Stimulated activated CD4-positive, alpha-beta T cell treated with anti-CD3 and anti-CD28 coated beads, Interleukin-2, amount 100 ng/mL, for 24 hours (primary cell): ENCODE data around the gene RAP1GDS1.
"Not testable (repeated sequence)": the region's sequence is repeated elsewhere in the genome, so short reads cannot be mapped to it uniquely, and the experiment has no call there.

ENCODE experiments used
- DNase-seq, 2 donors: peaks; one replicate each; pipeline ENCODE4 v3.0.0-alpha.2; 2020

Gene RAP1GDS1

GRCh38 chr4:98260579-98261404 lies at the start of gene RAP1GDS1:
RAP1GDS1 (plus strand) TSS chr4:98261384; CDS start chr4:98261566, 182 bp downstream.
- peak; percentile 95 to 96 for DNase-seq

DNA sequence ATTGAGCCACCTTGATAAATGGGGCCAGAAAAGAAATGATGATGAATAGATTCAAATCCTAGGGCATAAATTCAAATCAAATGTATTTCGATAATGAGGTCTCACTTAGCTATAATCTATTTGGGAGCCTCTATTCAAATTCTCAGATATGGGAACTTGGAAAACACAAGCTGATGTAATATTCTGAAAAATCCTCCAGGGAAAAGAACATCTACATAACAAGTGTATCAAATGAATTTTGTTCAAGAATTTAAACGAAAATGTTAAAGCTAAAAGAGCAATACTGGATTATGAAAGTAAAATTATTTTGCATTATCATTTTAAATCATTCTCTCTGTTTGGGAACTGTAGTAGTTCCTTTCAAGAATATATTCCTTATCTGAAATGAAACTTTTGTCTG lies 38.9 kb upstream of the RAP1GDS1 start:
- no peak for DNase-seq

DNA sequence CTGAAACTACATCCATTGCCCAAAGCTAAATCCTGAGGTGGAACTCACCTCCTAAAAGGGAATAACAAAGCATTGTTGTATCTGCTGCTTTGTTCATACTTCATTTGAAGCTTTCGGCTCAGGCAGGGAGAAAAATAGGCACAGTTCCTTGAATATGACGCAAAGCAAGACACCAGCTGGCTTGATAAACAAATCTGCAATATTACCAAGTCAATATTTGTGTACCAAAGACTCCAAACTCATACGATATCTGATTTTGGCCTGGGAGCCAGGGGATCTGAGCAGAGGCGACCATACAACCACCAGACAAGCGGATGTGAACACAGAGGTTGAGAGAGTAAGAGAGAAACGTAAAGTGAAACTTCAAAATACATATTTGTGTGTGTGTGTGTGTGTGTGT lies 34.8 kb upstream of the RAP1GDS1 start:
- DNase-seq: no peak

GRCh38 chr4:98230961-98231360 lies 30.2 kb upstream of the RAP1GDS1 start:
- no peak for DNase-seq

DNA sequence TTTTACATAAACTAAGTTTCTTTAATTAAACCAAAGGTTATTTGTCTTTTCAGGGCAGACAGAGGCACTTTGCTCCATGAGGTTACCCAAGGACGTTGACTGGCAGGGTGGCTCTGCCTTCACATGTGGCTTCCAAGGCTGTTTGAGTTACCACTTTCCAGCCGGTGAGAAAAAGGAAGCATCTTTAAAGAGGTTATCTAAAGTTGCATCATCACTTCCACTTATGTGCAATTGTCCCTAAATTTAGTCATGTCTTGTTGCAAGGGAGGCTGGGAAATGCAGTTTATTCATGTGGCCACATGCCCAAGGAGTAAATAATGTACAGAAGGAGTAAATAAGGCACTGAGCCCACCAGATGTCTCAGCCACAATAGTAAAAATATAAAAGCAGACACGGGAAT lies 29.0 kb upstream of the RAP1GDS1 start:
- DNase-seq: no peak

DNA sequence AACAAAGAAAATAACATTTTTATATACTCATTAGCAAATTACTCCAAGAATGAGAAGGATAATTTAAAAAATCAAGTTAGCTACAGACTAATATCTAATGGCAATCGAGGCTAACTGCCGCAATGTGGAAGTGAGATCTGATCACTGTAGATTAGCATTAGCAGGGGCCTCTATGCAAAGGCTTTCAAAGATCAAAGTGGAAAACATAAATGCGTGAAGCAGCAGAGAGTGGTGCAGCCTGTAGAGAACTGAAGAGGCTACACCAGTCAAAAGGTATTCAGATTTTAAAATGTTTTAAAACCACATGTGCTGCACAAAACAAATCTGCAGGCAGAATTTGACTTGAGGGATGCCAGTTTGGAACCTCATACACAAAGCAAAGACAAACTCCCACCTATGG lies 24.0 kb upstream of the RAP1GDS1 start:
- DNase-seq: no peak

DNA sequence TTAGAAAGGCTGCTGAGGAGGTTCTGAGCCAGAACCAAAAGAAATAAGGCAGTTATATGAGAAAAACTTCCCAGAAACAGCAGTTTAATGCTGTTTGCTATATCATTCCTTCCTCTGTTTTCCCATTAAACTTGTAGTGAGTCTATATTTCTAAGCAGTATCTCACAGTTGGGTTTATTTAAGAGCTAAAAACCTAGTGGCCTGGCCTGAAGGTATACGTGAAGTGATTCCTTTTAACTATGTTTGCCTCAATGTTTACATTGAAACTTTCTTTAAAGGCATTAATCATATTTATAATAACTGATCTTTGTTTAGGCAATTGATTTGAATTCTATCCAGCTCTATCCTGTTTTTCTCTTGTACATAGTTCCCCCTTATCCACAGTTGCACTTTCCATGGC lies 19.1 kb upstream of the RAP1GDS1 start:
- DNase-seq: no peak

DNA sequence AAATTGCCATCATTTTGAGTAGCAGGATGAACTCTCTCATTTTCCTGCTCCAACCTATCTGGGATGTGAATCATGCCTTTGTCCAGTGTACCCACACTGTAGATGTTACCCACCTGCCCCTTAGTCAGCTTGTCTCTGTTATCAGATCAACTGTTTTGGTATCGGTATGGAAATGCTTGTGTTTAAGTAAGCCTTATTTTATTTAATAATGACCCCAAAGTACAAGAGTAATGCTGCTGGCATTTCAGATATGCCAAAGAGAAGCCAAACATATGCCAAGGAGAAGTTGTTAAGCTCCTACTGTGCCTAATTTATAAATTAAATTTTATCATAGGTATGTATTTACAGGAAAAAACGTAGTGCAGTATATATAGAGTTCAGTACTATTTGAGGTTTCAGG lies 18.6 kb upstream of the RAP1GDS1 start:
- no peak for DNase-seq

GRCh38 chr4:98245226-98245625 lies 16.0 kb upstream of the RAP1GDS1 start:
- DNase-seq: no peak

GRCh38 chr4:98248934-98249333 lies 12.2 kb upstream of the RAP1GDS1 start:
- no peak for DNase-seq

DNA sequence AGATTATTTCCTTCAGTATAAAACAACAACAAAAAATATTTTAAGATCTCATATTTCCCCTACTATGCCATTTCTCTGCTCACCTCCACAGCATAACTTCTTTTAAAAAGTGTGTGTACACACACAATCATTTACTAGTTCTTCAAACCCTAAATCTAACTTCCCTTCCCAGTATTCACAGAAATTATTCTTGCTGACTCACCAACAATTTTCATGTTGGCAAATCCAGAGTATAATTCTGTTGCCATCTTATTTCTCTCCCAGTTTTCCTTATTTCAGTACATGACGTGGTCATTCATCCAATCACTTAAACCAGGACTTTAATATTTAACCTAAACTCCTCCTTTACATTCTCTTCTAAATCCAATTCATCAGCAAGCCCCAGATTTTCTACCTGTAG lies 11.4 kb upstream of the RAP1GDS1 start:
- DNase-seq: no peak

GRCh38 chr4:98253499-98253898 lies 7.7 kb upstream of the RAP1GDS1 start:
- DNase-seq: no peak

- peak in 1 of 2 donors; percentile 44 for DNase-seq
Observed at GRCh38 chr4:98260047-98260578, 1.1 kb upstream of the RAP1GDS1 start.

GRCh38 chr4:98261405-98262291 lies 464 bp downstream of the RAP1GDS1 start:
- peak; percentile 43 to 45 for DNase-seq

DNA sequence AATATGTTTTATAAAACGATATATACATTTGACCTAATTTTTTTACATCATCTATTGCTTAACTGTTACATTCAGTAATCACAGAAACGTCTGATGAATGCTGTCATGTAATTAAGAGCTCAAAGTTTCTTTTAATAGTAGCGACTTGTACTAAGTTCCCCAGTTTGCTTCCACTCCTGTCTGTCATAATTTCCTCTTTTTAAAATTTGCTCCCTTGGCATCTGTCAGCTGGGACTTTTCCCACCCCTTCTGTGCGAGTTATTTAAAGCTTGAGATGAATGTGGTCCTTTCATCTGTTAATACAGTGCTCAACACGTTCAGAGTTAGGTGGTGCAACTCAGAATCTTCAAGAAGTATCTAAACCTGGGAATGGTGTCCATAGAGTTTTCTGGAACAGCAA lies 1.2 kb downstream of the RAP1GDS1 start:
- no peak for DNase-seq

DNA sequence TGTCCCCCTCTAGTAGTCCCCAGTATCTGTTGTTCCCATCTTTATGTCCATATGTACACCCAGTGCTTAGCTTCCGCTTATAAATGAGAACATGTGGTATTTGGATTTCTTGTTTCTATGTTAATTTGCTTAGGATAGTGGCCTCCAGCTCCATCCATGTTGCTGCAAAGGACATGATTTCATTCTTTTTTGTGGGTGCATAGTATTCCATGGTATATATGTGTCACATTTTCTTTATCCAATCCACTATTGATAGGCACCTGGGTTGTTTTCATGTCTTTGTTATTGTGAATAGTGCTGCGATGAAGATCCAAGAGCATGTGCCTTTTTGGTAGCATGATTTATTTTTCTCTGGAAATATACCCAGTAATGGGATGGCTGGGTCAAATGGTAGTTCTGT lies 6.3 kb downstream of the RAP1GDS1 start:
- no peak for DNase-seq

DNA sequence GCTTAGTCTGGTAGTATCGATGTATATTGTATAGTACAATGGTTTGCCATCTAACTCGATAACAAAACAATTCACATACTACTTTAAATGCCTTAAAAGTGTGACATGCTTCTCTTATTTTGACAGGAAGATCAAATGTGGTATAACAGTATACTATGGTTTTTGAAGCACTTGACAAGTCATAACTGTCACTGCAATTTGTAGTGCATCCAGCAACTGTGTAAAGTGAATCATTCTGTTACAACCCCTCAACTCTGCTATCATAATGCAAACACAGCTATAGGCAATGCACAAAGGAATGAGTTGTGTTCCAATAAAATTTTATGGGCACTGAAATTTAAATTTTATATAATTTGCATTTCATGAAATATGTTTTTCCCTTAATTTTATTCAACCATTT lies 14.0 kb downstream of the RAP1GDS1 start:
- DNase-seq: no peak

DNA sequence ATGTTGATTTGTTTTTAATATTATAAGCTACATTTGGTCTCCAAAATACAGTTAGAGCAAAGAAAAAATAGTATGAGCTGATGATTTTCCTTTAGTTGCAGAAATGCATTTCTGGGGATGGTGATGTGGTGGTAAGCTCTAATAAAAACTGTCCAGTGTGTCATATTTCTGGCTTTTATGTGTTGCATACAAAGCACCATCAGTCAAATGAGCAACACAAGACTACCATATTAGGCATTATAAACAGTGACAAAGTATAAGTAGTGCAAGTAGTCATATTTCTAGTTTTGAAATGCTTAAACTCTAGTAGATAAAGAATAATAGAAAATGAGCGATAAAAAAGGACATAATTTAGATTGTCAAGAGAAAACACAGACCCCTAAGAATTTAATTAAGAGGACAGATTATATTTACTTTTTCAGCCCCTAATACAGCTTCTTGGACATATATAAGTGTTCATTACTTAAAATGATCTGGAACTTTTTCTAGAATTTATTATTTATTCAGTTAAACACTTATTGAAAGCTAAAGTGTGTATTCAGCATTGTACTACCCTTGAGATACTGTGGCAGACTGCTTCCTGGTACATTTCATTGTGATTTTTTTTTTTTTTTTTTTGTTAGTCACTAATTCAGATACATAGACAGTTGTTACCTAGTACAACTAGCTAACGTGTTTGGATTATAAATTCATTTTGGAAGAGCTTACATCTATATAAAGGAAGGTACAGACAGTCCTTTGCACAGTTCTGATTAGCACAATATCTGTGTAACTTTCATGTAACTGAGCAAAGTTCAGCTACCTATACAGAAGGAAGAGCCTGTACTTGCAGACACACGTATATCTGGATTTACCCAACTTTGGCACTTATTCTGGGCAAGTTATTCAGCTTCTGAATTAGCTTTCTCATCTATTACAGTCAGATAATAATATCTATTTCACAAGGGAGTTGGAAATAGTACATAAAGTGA lies 22.3 kb downstream of the RAP1GDS1 start:
- no peak for DNase-seq

DNA sequence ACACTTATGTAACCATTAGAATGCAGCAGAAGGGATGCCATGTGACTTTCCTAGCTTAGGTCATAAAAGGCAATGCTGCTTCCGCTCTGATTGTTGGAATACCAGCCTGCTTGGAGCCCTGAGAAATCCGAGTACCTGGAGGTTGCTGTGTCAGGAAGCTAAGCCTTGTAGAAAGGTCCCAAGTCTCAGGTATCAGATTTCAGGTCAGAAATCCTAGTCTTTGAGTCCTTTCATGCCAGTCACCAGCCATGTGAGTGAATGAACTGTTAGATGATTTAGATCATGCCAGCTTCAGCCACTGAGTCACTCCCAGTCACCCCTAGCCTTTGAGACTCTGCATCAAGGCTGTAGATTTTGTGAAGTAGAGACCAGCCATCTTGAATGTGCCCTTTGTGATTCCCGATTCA lies 23.5 kb downstream of the RAP1GDS1 start:
- no peak for DNase-seq

DNA sequence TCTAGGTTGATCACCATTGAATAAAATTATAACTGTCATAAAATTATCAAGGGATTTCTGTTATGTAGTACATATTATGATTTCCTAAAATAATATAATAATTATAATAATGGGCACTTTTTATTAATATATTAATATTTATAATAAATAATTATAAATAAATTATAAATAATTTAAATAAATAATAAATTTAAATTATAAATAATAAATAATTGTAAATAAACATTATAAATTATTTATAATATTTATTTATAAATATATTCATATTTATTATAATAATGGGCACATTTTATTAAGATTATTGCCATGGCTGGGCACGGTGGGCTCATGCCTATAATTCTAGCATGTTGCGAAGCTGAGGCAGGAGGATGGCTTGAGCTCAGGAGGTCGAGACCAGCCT lies 24.5 kb downstream of the RAP1GDS1 start:
- DNase-seq: no peak

GRCh38 chr4:98287328-98287727 lies 26.1 kb downstream of the RAP1GDS1 start:
- no peak for DNase-seq

DNA sequence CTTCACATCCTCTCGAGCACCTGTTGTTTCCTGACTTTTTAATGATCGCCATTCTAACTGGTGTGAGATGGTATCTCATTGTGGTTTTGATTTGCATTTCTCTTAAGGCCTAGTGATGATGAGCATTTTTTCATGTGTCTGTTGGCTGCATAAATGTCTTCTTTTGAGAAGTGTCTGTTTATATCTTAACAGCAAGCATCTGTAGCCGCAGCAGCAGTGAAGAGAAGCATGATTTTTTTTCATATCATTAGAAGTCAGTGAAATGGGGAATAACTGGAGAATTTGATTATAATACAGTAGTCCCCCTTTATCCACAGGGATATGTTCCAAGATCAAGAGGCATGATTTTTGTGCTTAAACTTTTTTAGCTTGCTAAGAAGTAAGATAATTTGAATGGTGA lies 27.5 kb downstream of the RAP1GDS1 start:
- not testable (repeated sequence) for DNase-seq

DNA sequence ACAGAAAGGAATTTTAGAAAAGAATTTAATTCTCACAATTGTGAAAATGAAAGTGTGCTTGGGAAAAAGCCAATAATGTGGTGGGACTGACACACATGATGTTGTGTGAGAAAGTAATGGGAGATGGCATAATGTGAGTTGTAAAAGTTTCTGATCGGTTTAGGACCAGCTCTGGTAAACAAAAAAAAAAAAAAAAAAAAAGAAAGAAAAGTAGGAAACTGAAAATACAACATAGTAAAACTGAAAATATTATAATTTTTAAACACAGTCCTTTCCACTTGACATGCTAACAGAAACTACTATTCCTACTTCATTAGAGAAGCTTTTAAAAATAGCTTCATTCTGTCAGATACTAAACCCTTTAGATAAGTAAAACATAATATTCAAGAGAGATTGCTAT lies 28.2 kb downstream of the RAP1GDS1 start:
- DNase-seq: no peak
